Tibial artery (tissue), 4 donors: ENCODE measurements around the gene INF2.
"Not testable (repeated sequence)": the region's sequence is repeated elsewhere in the genome, so short reads cannot be mapped to it uniquely, and the experiment has no call there.

Source experiments
- DNase-seq, 2 donors: peaks; one replicate each; pipeline ENCODE4 v3.0.0-alpha.2; 2019
- H3K27ac ChIP-seq, 2 donors: fragments of 200-600 bp; sonication (generic) in 1 of 2; 1 replicate in 1 of 2; 2 replicates in 1 of 2; pipeline ENCODE4 v1.5.1; 2018 to 2019; ENCODE audit warnings: mild to moderate bottlenecking in 1 of 2
- H3K27me3 ChIP-seq, 2 donors: fragments of 200-600 bp; sonication (generic) in 1 of 2; one replicate each; pipeline versions ENCODE4 v1.5.1 to v1.6.0; 2016 to 2019
- H3K36me3 ChIP-seq, 3 donors: fragments of 200-600 bp; sonication (generic) in 2 of 3; one replicate each; pipeline ENCODE4 v1.5.1; 2016 to 2019; ENCODE audit warnings: mild to moderate bottlenecking in 2 of 3
- H3K4me1 ChIP-seq, 4 donors: fragments of 200-600 bp; sonication (generic) in 2 of 4; 1 replicate in 3 of 4; 2 replicates in 1 of 4; pipeline ENCODE4 v1.5.1; 2016 to 2019
- H3K4me3 ChIP-seq, 2 donors: fragments of 200-600 bp; sonication (generic) in 1 of 2; 1 replicate in 1 of 2; 2 replicates in 1 of 2; pipeline ENCODE4 v1.5.1; 2018 to 2019; ENCODE audit warnings: mild to moderate bottlenecking in 2 of 2
- H3K9me3 ChIP-seq, 3 donors: fragments of 200-600 bp; sonication (generic) in 1 of 3; one replicate each; pipeline ENCODE4 v1.5.1; 2016 to 2019
- intact Hi-C: fragments of 100-400 bp; cut with DNase I; formaldehyde crosslinking; loops from one replicate; pipeline ENCODE4 v1.15.0; 2023; ENCODE audit warnings: low total_unique reads
- TF ChIP-seq, protein P1 (sequence below), 2 experiments: fragments of 200-600 bp in 1 of 2; fragments of 450-650 bp in 1 of 2; IDR thresholded peaks; one replicate each; pipeline ENCODE4 v1.5.1; 2017 to 2019; ENCODE audit warnings: antibody characterized with exemption in 2 of 2, mild to moderate bottlenecking in 1 of 2, moderate library complexity in 1 of 2

Gene INF2

GRCh38 chr14:104747876-104748275 is 58.5 kb downstream of the INF2 start:
- Histone ChIP-seq H3K4me3 (no peak overlapping the region), H3K27me3 (no peaks in the 10 kb centered on the region), H3K9me3 (no peaks in the 10 kb centered on the region), H3K36me3 (peaks cover 24 to 26% (median 25%) of the 10 kb centered on the region in 3 donors), H3K27ac (peak overlapping the region; percentile 97 to 98), H3K4me1 (peaks cover 6 to 77% (median 44%) of the 10 kb centered on the region in 4 donors)
- no peak for DNase-seq
- intact Hi-C loops = no loop called here
- TF ChIP-seq, protein P1, sequence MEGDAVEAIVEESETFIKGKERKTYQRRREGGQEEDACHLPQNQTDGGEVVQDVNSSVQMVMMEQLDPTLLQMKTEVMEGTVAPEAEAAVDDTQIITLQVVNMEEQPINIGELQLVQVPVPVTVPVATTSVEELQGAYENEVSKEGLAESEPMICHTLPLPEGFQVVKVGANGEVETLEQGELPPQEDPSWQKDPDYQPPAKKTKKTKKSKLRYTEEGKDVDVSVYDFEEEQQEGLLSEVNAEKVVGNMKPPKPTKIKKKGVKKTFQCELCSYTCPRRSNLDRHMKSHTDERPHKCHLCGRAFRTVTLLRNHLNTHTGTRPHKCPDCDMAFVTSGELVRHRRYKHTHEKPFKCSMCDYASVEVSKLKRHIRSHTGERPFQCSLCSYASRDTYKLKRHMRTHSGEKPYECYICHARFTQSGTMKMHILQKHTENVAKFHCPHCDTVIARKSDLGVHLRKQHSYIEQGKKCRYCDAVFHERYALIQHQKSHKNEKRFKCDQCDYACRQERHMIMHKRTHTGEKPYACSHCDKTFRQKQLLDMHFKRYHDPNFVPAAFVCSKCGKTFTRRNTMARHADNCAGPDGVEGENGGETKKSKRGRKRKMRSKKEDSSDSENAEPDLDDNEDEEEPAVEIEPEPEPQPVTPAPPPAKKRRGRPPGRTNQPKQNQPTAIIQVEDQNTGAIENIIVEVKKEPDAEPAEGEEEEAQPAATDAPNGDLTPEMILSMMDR (IDR thresholded peaks at IDR 0.05) = no peak

DNA sequence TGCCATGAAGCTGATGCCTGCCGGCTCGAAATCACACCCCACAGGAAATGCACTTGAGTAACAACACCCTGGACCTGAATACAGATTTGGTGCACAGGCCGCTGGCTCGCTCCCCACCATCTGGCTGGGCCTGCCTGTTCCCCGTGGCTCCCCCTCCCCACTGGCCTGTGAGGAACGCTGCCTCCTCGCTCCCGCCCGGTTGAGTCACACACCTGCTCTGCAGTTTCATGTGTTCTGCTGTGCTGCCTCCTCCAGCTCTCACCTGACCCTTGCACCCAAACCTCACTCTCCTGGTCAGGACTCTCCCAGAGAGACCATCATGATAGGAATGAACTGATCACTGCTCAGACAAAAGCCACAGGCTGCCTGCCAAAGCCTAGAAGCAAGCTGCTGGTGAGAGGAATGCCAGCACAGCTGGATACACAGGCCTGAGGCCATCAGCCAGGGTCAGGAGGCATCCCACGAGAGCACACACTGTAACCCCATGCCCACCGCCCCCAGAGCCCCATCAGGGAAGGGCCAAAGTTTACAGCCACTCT is 59.8 kb downstream of the INF2 start:
- Histone ChIP-seq H3K27ac (peak overlapping the region; percentile 97 to 98), H3K9me3 (no peaks in the 10 kb centered on the region), H3K4me1 (peaks cover 6 to 83% (median 49%) of the 10 kb centered on the region in 4 donors), H3K36me3 (peaks cover 11 to 13% (median 12%) of the 10 kb centered on the region in 3 donors), H3K27me3 (no peaks in the 10 kb centered on the region), H3K4me3 (peak overlapping the region in 1 of 2 donors; percentile 12)
- intact Hi-C loops = no loop called here
- peak; percentile 61 to 89 for DNase-seq
- TF ChIP-seq, protein P1 (IDR thresholded peaks at IDR 0.05) = no peak

DNA sequence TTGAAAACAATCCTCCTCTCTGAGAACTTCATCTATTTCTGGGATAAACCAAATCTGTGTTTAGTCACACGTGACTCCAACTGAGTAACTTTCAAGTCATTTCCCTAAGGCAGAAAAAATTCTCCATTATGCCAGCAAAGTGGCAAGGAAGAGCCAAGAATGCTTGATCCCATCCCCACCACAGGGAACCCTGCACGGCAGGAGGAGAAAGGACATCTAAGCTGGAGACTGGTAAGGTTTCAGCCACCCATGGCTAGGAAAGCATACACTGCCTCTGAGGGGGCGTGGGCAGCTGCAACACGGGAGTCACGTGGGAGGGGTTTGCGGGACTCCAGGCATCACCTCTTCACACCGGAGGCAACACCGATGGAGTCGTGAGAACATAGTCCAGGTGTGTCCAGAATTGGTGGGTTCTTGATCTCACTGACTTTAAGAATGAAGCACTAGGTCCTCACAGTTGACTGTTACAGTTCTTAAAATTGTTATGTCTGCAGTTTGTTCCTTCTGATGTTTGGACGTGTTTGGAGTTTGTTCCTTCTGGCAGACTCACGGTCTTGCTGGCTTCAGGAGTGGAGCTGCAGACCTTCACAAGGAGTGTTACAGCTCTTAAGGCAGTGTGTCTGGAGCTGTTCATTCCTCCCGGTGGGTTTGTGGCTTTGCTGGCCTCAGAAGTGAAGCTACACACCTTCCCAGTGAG is 60.8 kb downstream of the INF2 start:
- Histone ChIP-seq H3K27ac (peak overlapping the region; percentile 97 to 98), H3K4me3 (peak overlapping the region in 1 of 2 donors; percentile 12), H3K9me3 (no peaks in the 10 kb centered on the region), H3K27me3 (no peaks in the 10 kb centered on the region), H3K4me1 (peaks cover 6 to 88% (median 58%) of the 10 kb centered on the region in 4 donors), H3K36me3 (peaks cover 3 to 8% (median 5%) of the 10 kb centered on the region in 3 donors)
- TF ChIP-seq, protein P1 (IDR thresholded peaks at IDR 0.05) = no peak
- intact Hi-C loops = loop anchor here (10.0 kb wide), 1 partner anchor 725 kb away; the partner anchor contains the start of gene CRIP2
- no peak for DNase-seq

DNA sequence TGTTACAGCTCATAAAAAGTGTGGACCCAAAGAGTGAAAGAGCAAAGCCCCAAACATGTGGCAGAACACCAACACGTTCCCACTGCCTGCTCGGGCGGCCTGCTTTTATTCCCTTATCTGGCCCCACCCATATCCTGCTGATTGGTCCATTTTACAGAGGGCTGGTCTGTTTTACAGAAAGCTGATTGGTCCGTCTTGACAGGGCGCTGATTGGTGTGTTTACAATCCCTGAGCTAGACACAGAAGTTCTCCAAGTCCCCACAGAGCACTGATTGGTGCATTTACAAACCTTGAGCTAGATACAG is 61.3 kb downstream of the INF2 start:
- not testable (repeated sequence) for H3K27me3 ChIP-seq, DNase-seq, H3K9me3 ChIP-seq, H3K4me3 ChIP-seq
- H3K36me3 ChIP-seq = peaks cover 3 to 11% (median 4%) of the 10 kb centered on the region in 3 donors
- H3K4me1 ChIP-seq = peaks cover 6 to 88% (median 58%) of the 10 kb centered on the region in 4 donors
- peak overlapping the region; percentile 97 to 98 for H3K27ac ChIP-seq
- intact Hi-C loops = loop anchor here (10.0 kb wide), 1 partner anchor 724 kb away; the partner anchor contains the start of gene CRIP2

DNA sequence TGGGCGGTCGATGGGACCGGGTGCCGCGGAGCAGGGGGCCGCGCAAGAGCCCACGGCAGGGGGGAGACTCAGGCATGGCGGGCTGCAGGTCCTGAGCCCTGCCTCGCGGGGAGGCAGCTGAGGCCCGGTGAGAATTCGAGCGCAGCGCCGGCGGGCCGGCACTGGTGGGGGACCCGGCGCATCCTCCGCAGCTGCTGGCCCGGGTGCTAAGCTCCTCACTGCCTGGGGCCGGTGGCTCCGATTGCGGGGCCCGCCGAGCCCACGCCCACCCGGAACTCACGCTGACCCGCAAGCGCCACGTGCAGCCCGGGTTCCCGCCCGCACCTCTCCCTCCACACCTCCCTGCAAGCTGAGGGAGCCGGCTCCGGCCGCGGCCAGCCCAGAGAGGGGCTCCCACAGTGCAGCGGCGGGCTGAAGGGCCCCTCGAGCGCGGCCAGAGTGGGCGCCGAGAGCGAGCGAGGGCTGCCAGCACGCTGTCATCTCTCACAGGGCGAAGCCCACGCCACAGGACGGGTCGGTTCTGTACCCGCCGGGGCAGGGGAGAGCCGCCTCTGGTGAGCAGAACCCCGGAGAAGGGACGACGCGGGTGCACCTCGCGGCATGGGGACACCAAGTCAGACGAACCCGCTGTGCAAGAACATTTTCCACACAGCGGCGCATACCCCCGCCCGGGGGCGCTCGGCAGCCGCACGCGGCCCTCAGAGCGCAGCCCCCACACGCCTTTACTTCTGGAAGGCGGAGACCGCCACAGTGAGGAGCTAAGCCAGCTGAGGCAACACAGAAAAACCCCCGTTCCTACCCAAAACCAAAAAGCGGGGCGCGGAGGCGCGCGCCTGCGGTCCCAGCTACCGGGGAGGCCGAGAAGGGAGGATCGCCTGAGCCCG is 62.4 kb downstream of the INF2 start:
- Histone ChIP-seq H3K36me3 (peaks cover 12 to 21% (median 15%) of the 10 kb centered on the region in 3 donors), H3K9me3 (no peaks in the 10 kb centered on the region), H3K27me3 (no peaks in the 10 kb centered on the region), H3K27ac (peak overlapping the region; percentile 97 to 98), H3K4me1 (peaks cover 0 to 80% (median 49%) of the 10 kb centered on the region in 4 donors), H3K4me3 (peak overlapping the region; percentile 80 to 89)
- TF ChIP-seq, protein P1 (IDR thresholded peaks at IDR 0.05) = no peak
- no peak for DNase-seq
- intact Hi-C loops = loop anchor here (2.0 to 10.0 kb wide), 2 partner anchors 73 to 723 kb away; partner anchors contain the start of gene CRIP2
